Chondrocyte (in vitro differentiated cells): ENCODE results near the gene PGR. TPM values are rescaled to one million over a fixed set of nuclear protein-coding genes. Genes with fewer than 3 reads are reported as not detected.
"Not testable (repeated sequence)": the region's sequence is repeated elsewhere in the genome, so short reads cannot be mapped to it uniquely, and the experiment has no call there.

Source experiments
- DNase-seq: peaks from one replicate; pipeline ENCODE4 v3.0.0; 2021; ENCODE audit warnings: mixed read lengths, low spot score
- H3K27ac Mint-ChIP-seq: one replicate; pipeline ENCODE4 v1.8.0; 2021; ENCODE audit warnings: mild to moderate bottlenecking, moderate library complexity, mixed read lengths; ENCODE audit not compliant: unreplicated experiment
- H3K27me3 Mint-ChIP-seq: 2 replicates; pipeline ENCODE4 v1.8.0; 2021; ENCODE audit warnings: low read depth, mixed read lengths
- H3K36me3 Mint-ChIP-seq: 2 replicates; pipeline ENCODE4 v1.8.0; 2021; ENCODE audit warnings: low read depth, mixed read lengths
- H3K4me1 Mint-ChIP-seq: 2 replicates; pipeline ENCODE4 v1.8.0; 2021; ENCODE audit warnings: low read depth, mild to moderate bottlenecking, mixed read lengths
- H3K4me3 Mint-ChIP-seq: one replicate; pipeline ENCODE4 v1.8.0; 2021; ENCODE audit warnings: mild to moderate bottlenecking, moderate library complexity, mixed read lengths; ENCODE audit not compliant: unreplicated experiment
- H3K9me3 Mint-ChIP-seq: 2 replicates; pipeline ENCODE4 v1.8.0; 2021; ENCODE audit warnings: low read depth, mixed read lengths
- total RNA-seq: library from RNA; stranded (reverse); gene quantifications from 3 replicates; pipeline ENCODE4 v1.2.1, GENCODE V29; 2021
- TF ChIP-seq, protein P1 (sequence below): fragments of 200-600 bp; sonication (generic); IDR thresholded peaks from 2 replicates; pipeline ENCODE4 v1.5.0; 2021; ENCODE audit warnings: antibody characterized with exemption, mild to moderate bottlenecking, moderate library complexity

The PGR gene
- total RNA-seq, 1 donor from 2014 or later, result not detected

DNA sequence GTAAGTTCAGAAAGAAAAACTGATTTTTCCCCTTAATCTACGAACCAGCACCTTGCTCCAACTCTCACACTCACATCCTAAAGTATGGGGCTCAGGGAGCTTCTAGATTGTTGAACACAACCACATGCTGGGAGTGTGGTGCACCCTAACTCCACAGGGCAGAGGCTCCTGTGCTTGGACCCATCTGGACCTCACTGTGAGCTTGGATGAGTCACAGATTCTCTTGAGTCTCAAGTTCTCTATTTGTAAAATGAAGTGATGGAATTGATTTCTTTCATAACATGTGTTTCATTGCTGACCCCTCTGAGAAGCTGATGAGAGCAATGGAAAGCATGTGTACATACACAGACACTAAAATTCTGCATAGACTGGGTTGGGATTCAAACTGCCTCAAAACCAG lies 109.7 kb downstream of the PGR start:
- Mint-ChIP-seq H3K27me3 (peaks cover 42% of the 10 kb centered on the region), H3K9me3 (no peaks in the 10 kb centered on the region)
- DNase-seq, result no peak

DNA sequence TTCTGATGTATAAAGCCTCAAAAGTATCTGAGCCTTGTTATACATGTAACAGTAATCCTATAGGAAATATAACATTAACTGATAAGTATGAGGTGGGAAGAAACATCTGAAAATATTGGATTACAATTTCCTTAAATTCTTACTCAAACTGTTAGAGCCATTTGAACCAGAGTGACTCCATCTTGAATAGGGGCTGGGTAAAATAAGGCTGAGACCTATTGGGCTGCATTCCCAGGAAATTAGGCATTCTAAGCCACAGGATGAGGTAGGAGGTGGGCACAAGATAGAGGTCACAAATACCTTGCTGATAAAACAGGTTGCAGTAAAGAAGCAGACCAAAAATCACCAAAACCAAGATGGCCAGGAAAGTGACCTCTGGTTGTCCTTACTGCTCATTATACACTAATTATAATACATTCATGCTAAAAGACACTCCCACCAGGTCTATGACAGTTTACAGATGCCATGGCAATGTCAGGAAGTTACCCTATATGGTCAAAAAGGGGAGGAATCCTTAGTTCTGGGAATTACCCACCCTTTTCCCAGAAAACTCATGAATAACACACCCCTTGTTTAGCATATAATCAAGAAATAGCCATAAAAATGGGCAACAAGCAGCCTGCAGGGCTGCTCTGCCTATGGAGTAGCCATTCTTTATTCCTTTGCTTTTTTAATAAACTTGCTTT lies 114.9 kb downstream of the PGR start:
- Mint-ChIP-seq H3K27me3 (peaks cover 51% of the 10 kb centered on the region), H3K27ac (no peak overlapping the region), H3K36me3 (no peaks in the 10 kb centered on the region), H3K4me3 (no peak overlapping the region), H3K9me3 (no peaks in the 10 kb centered on the region), H3K4me1 (no peaks in the 10 kb centered on the region)
- no peak for DNase-seq
- TF ChIP-seq, protein P1, sequence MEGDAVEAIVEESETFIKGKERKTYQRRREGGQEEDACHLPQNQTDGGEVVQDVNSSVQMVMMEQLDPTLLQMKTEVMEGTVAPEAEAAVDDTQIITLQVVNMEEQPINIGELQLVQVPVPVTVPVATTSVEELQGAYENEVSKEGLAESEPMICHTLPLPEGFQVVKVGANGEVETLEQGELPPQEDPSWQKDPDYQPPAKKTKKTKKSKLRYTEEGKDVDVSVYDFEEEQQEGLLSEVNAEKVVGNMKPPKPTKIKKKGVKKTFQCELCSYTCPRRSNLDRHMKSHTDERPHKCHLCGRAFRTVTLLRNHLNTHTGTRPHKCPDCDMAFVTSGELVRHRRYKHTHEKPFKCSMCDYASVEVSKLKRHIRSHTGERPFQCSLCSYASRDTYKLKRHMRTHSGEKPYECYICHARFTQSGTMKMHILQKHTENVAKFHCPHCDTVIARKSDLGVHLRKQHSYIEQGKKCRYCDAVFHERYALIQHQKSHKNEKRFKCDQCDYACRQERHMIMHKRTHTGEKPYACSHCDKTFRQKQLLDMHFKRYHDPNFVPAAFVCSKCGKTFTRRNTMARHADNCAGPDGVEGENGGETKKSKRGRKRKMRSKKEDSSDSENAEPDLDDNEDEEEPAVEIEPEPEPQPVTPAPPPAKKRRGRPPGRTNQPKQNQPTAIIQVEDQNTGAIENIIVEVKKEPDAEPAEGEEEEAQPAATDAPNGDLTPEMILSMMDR, result no peak

More for the DNA sequence above, 109.7 kb downstream of the PGR start:
- no peaks in the 10 kb centered on the region for H3K36me3 Mint-ChIP-seq
- H3K27ac Mint-ChIP-seq, result no peak overlapping the region
- no peak overlapping the region for H3K4me3 Mint-ChIP-seq
- TF ChIP-seq, protein P1, result no peak
- no peaks in the 10 kb centered on the region for H3K4me1 Mint-ChIP-seq

DNA sequence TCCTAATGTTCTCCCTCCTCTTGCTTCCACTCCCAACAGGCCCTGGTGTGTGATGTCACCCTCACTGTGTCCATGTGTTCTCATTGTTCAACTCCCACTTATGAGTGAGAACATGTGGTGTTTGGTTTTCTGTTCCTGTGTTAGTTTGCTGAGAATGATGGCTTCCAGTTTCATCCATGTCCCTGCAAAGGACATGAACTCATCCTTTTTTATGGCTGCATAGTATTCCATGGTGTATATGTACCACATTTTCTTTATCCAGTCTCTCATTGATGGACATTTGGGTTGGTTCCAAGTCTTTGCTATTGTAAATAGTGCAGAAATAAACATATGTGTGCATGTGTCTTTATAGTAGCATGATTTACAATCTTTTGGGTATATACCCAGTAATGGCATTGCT lies 115.9 kb downstream of the PGR start:
- H3K27me3 Mint-ChIP-seq, result peaks cover 52% of the 10 kb centered on the region
- H3K9me3 Mint-ChIP-seq, H3K4me1 Mint-ChIP-seq, H3K36me3 Mint-ChIP-seq, H3K4me3 Mint-ChIP-seq, DNase-seq, H3K27ac Mint-ChIP-seq: not testable (repeated sequence)

DNA sequence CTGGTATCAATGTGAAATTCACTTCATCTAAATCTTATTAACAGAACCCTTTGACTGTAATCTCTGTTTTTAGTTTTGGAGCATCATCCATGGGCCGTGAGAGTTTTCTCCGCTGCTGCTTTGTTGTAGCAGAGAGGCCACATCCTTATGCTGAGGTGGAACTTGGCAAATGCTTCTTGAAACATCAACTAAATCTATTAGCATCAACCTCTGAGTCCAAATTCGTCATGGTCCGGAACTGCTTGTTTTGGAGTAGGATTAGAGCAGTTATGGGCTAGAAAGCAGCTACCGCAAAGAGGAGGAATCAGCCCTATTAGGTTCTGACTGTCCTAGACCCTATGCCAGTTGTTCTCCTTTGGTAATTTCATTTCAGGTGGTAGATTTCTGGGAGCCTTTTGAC lies 117.7 kb downstream of the PGR start:
- H3K27ac Mint-ChIP-seq, result no peak overlapping the region
- DNase-seq, result no peak
- H3K4me1 Mint-ChIP-seq, result no peaks in the 10 kb centered on the region
- H3K9me3 Mint-ChIP-seq, result no peaks in the 10 kb centered on the region
- H3K36me3 Mint-ChIP-seq, result no peaks in the 10 kb centered on the region
- H3K4me3 Mint-ChIP-seq, result no peak overlapping the region
- TF ChIP-seq, protein P1, result no peak
- peaks cover 49% of the 10 kb centered on the region for H3K27me3 Mint-ChIP-seq

- DNase-seq, result no peak
- Mint-ChIP-seq H3K27me3 (peaks cover 51% of the 10 kb centered on the region), H3K36me3 (no peaks in the 10 kb centered on the region), H3K27ac (no peak overlapping the region), H3K4me1 (no peaks in the 10 kb centered on the region), H3K4me3 (no peak overlapping the region), H3K9me3 (no peaks in the 10 kb centered on the region)
- TF ChIP-seq, protein P1, result no peak
These were observed 118.7 kb downstream of the PGR start for GRCh38 chr11:101010899-101011298.

DNA sequence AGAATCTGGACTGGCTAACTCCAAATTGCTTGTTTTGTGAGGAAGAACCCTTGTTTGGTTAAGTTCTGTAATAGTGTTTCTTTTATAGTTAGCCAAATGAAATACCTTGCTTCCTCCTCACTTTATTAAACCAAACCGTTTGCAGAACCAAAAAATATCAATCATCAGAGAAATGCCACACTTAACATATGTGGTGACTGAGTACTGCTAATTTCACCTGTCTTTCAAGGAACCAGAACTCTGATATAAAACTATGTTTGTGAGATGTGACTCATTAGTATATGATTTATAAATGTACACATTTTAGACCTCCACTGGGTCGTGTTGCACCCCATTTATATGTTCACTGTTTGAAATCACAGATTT lies 119.9 kb downstream of the PGR start:
- no peak overlapping the region for H3K27ac Mint-ChIP-seq
- H3K4me3 Mint-ChIP-seq, result no peak overlapping the region
- no peaks in the 10 kb centered on the region for H3K36me3 Mint-ChIP-seq
- peaks cover 43% of the 10 kb centered on the region for H3K27me3 Mint-ChIP-seq
- no peaks in the 10 kb centered on the region for H3K4me1 Mint-ChIP-seq
- no peak for DNase-seq
- H3K9me3 Mint-ChIP-seq, result no peaks in the 10 kb centered on the region
- TF ChIP-seq, protein P1, result no peak
